ACHN (cell line): Measurements from ENCODE around the gene TRPV6.

ENCODE experiments used
- DNase-seq: peaks from one replicate; pipeline ENCODE4 v3.0.0-alpha.2; 2015
- in situ Hi-C: cut with HindIII; loops from 2 replicates; pipeline ENCODE4 v1.10.0; 2017; ENCODE audit warnings: low sequenced_read_pairs, low pct_ligation_motif_present, low pct_unique_long_range_greater_than_20kb

TRPV6 gene

DNA sequence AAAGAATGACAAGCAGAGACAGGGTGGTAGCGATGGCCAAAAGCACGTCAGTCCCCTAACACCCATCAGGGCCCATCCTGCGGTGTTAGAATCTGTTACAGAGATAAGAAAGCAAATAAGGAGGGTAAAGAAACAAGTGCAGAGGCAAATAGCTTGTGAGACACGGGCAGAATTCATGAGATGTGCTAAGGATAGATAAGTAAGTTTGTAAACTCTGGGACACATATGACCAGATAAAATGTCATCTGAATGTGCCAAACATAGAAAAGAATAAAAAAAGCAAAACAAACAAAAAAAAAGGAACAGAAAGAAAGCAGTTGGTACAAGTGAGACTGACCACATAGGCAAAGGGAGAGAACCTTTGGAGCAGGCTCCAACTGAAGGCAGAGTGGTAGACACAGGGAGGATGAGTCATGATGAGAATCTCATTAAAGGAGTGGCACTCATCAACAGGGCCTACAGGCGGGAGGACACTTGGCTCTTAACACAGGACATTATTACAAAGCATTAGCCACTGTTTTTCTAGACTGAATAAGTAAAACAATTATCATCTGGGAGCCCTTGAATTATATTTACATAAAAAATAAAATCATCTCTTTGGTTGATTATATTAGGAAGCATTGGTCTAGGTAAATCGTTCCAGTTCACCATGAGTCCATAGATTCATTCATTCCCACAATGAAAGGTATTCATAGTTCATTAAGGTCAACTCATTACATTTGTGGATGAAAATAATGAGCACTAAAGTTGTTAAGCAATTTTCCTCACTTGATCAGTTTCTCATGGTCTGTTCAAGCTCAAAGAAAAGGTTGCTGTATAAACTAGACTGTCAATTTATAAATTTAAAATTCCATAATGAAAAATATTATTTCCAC is 52.1 kb downstream of the TRPV6 start:
- in situ Hi-C loops, result no loop called here
- no peak for DNase-seq

DNA sequence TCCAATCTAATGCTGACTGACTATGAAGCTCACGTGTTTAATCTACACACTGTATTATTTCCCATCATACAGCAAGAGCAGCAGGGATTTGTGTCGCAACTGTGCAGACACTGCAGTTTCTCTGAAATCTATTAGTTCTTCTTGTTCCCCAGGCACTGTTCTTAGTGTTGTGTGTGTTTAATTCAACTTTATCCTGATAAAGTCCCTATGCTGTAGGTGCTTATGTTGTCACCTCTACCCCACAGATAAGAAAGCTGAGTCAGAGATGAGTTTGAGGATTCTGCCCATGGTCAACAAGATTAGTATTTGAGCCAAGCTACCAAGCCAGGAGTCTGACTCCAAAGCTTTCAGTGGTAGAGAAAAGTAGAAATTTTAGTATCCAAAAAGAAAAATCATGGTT is 53.1 kb downstream of the TRPV6 start:
- in situ Hi-C loops, result no loop called here
- no peak for DNase-seq

DNA sequence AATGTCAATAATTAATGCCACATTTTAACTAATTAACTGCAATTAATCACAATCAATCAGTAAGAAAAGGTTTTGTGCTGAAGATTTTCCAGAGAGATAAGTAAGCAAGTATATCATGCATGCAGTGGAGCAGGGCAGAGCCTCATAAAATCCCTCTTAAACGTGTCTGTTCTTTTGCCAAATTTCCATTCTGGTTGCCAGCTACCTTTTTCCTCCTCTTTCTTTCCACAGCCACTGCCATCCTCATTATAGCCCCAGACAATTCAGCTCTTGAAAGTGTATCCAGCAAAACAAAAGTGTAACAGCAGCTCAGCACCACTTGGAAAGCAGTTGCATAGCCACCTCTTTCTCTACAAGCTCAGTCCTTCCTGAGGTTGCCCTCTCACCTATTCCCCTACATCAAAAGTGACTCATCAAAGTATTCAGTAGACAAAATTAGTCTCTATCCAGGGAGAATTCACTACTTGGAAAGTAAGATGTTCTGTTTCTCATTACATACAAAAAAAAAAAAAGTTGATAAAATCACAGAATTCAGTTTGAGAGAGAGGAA is 57.5 kb downstream of the TRPV6 start:
- in situ Hi-C loops, result no loop called here

DNA sequence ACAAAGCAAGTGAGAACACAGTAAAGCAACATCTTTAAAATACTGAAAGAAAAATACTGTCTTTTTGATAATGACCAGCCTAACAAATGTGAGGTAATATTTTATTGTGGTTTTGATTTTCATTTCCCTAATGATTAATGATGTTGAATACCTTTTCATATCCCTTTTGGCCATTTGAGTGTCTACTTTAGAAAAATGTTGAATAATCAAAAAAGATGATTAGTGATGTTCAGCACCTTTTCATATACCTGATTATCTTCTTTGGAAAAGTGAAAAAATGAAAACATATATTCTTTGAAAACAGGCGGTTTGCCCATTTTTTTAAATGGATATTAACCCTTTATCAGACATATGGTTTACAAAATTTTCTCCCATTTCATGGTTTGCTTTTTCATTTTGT is 62.8 kb downstream of the TRPV6 start:
- DNase-seq, result no peak
- in situ Hi-C loops, result loop anchor here (25.0 kb wide), 1 partner anchor 185 kb away; no protein-coding TSS in a partner anchor

More for the DNA sequence above, 57.5 kb downstream of the TRPV6 start:
- DNase-seq, result no peak
